Head of caudate nucleus (tissue), 42 donors: ENCODE measurements around the gene CARS2.
"Not testable (repeated sequence)": the region's sequence is repeated elsewhere in the genome, so short reads cannot be mapped to it uniquely, and the experiment has no call there.

Experiments used
- DNase-seq, 42 donors: peaks; one replicate each; pipeline versions ENCODE4 v3.0.0 to v3.0.0-alpha.2; 2020 to 2021; ENCODE audit warnings: mixed read lengths in 7 of 42
- intact Hi-C: fragments of 100-400 bp; cut with DNase I; formaldehyde crosslinking; loops from one replicate; pipeline ENCODE4 v1.15.0; 2022

Gene CARS2

DNA sequence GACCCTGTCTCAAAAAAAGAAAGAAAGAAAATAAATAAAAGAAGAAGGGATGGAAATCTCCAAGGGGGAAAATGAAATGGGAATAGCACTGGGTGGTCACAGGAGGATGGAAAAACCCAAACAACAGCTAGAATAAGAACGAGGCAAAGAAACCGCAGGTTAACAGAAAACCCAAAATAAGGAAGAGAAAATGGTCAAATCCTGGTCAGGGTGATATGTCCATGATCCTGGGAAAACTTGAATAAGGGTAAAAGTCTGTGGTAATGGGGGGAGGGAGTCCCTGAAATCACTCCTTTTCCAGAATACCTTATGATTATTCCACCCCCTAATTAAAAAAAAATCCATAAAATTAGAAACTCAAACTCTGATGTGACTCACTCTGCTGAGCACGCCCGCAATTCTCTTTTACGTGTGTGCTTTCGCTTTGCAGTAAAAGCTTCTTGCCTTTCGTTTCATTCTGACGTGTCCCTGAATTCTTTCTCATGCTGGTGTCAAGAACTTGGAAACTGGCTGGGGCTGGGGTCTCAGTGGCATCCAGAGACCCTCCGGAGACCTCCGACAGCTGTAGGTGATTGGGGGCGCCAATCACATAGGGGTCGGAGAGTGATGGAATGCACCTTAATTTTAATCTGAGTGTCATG is 94.8 kb downstream of the CARS2 start:
- peak in 26 of 42 donors; percentile 20 to 72 (median 44) for DNase-seq
- intact Hi-C loops: no loop called here

DNA sequence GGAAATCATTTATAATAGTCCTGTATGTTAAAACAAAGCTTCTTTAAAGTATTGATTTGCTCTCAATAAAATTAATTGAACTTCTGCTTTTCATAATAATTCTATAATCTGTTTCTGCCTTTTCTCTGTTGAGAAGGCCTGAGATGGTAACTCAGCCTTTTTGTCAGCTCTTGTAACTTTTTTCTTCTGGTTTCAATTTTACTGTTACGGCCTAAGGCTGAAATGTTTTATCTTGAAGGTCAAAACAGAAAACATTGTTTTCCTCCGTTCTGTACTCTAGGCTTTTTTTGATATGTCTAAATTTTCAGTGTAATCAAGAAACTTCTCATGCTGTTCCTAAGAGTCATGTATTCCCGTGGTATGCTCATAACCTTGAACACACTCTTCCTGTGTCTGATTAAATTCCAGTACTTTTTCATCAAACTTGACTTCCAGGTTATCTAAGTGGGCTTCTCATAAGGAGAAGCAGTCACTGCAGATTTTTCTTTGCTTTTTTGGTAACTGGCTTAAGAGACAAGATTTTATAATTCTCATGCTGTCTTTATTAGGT is 98.2 kb downstream of the CARS2 start:
- intact Hi-C loops: no loop called here
- no peak for DNase-seq

DNA sequence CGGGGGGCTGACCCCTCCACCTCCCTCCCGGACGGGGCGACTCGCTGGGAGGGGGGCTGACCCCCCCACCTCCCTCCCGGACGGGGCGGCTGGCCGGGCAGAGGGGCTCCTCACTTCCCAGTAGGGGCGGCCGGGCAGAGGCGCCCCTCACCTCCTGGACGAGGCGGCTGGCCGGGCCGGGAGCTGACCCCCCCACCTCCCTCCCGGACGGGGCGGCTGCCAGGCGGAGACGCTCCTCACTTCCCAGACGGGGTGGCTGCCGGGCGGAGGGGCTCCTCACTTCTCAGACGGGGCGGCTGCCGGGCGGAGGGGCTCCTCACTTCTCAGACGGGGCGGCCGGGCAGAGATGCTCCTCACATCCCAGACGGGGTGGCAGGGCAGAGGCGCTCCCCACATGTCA is 99.6 kb downstream of the CARS2 start:
- intact Hi-C loops, DNase-seq: not testable (repeated sequence)

DNA sequence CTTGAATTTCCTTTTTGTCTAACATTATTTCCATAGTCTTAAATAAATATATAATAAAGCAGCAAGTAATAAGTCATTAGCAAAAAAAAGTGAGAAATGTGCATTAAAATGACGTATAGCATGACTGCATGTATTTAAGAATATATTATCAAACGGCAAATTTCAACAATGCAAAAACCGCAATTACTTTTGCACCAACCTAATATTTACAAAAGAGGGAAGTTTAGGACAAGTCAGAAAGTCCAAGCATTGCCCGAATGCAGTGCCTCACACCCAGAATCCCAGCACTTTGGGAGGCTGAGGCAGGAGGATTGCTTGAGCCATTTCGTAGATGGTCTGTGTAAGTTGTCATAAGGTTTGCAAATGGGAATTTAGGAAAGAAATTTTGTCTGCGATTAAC is 100.8 kb downstream of the CARS2 start:
- intact Hi-C loops: no loop called here
- DNase-seq: no peak

DNA sequence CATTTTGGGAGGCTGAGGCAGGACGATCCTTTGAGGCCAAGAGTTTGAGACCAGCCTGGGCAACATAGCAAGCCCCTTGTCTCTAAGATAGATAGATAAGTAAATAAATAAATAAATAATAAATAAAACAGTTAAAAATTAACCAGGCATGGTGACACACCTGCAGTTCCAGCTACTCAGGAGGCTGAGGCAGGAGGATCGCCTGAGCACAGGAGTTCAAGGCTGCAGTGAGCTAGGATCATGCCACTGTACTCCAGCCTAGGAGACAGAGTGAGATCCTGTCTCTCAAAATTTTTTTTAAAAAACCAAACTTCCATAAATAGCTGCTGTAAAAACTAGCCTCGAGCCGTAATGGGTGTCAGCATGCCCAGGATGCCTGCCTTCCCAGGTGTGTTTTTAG is 104.9 kb downstream of the CARS2 start:
- intact Hi-C loops: no loop called here
- DNase-seq: peak in 1 of 42 donors; percentile 26

DNA sequence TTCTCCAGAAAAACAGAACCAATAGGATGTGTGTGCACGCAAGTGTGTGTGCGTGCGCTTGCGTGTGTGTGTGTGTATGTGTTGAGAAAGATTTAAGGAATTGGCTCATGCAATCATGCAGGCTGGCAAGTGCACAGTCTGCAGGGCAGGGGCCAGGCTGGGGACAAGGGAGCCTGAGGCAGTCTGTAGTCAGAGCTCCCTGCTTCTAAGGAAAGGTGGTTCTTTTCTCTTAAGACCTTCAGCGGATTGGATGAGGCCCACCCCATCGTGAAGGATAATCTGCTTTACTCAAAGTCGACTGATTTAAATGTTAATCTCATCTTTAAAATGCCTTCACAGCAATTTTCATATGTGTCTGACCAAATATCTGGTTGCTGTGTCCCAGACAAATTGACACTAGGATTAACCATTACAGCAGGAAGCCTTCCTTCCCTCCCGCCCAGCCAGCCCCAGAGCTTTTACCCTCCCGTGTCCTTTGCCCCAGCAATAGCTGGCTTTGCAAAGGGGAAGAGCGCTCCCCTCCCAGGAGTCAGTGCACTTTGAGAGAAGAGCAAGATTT is 105.6 kb downstream of the CARS2 start:
- DNase-seq: peak in 1 of 42 donors; percentile 6
- intact Hi-C loops: no loop called here

DNA sequence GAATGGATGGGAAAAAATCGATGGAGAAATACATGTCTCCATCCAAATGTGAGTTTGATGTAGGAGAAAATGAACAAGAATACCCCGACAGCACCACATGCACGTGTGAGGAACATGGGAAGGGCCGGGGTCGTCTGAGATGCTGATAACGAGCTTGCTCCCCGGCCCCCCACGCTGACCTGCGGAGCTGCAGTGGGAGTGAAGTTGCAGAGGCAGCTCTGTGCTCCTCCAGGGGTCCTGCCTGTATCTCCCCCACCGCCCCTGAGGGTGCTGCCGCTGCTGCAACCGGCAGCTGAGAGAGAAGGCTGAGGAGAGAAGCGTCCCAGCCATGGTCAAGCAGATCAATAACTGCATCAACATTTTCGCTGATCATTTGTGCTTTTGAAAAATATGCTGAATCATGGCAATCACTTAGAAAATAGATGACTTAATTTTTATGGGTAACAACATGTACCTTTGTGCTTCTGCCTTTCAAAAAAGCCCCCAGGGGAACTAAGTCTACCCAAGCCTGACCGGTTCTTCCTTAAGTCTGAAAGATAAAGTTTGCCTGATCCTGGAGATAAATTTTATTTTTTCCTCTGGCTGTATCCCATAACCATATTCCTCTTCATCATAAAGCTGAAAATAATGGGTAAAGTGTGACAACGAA is 108.8 kb downstream of the CARS2 start:
- intact Hi-C loops: loop anchor here (10.0 kb wide), 1 partner anchor 218 kb away; no protein-coding TSS in a partner anchor
- DNase-seq: peak in 1 of 42 donors; percentile 36

DNA sequence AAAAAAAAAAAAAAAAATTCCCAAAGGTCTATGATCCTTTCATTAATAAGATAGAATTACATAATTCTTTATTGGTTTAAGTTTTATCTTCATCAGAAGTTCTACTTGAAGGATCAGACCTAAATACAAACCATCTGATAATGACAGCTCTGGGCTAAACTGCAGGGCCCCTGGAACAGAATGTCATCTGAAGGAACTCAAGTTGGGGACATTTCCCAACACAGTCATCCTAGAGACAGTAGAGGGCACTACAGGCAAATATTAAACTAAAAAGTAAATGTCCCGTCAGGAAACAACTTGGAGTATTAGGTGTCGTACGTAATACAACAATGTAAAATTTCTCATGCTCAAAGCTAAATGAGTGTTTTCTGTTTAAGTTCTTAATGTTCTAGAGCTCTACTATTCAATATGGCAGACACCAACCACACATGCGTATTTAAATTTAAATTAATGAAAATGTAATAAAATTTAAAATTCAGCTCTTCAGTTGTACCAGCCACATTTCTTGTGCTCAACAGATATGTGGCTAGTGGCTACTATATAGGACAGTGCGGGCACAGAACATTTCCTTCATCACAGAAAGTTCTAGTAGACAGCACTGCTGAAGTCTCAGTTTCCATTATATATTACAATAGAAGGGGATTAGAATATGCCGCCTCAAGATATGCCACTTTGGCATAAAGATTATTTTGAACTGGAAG is 112.3 kb downstream of the CARS2 start:
- DNase-seq: peak in 8 of 42 donors; percentile 8 to 53 (median 25)
- intact Hi-C loops: loop anchor here (10.0 kb wide), 1 partner anchor 221 kb away; no protein-coding TSS in a partner anchor

DNA sequence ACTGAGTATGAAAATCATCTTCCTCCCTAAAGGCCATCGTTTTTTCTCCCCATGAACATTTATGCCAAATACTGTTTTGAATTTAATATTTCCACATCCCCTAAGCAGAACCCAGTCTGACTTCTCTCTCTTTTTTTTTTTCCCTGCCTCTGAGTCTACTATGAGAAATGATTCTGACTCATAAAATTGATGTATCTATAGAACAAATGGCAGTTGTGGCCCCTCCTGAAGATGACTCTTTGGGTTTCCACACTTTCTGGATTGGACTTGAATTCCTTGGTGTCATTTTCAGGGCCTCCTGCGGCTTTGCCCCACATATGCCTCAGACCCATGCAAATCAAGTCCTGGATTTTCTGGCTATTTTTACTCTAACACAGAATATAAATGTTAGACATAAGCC is 113.3 kb downstream of the CARS2 start:
- DNase-seq: no peak
- intact Hi-C loops: loop anchor here (10.0 kb wide), 1 partner anchor 222 kb away; no protein-coding TSS in a partner anchor
